NCI-H1092 (cell line): ENCODE data around the gene PVALEF.

Experiments used
- DNase-seq: peaks from one replicate; lab custom pipeline; 2025; lab: John Stamatoyannopoulos, UW

The PVALEF gene

GRCh38 chr17:81182596-81182995 lies 17.3 kb downstream of the PVALEF start:
- no peak for DNase-seq

GRCh38 chr17:81183316-81183715 lies 18.0 kb downstream of the PVALEF start:
- no peak for DNase-seq

DNA sequence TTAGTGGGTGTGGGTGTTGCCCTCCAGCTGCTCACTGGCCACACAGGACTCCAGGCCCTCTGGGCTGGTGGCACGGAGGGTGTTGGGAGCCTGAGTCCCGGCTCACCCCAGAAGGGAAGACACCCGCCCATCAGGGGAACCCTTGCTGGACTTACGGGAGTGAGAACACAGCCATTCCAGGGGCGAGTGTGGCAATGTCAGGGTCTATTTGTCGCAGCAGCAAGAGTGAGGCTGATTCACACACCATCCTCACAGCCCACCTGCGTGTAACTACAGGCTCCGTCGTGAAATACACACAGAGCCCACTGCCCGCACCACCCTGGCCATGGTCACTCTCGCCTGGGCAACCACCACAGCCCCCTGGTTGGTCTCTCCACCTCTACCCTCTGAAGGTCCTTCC lies 18.5 kb downstream of the PVALEF start:
- DNase-seq, result no peak

- DNase-seq, result no peak
Measured at GRCh38 chr17:81184555-81184954, 19.2 kb downstream of the PVALEF start.

GRCh38 chr17:81186203-81186602 lies 20.9 kb downstream of the PVALEF start:
- no peak for DNase-seq

DNA sequence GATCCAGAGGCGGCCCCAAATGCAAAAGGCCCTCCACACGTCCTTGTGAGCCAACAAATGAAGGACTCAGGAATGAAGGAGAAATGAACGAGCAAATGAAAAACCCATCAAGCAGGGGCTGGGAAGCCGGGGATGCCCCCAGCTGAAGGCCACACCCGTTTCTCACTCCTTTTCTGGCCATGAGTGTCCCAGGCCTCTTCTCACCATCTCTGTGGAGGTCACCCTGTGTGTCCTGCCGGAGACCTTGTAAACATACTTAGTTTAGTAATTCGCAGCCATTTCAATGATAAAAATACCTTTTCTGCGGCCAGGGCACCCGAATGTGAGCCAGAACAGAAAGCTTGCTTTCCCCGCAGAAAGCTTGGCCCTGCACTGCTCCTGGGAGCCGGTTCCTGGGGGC lies 21.8 kb downstream of the PVALEF start:
- DNase-seq, result no peak

DNA sequence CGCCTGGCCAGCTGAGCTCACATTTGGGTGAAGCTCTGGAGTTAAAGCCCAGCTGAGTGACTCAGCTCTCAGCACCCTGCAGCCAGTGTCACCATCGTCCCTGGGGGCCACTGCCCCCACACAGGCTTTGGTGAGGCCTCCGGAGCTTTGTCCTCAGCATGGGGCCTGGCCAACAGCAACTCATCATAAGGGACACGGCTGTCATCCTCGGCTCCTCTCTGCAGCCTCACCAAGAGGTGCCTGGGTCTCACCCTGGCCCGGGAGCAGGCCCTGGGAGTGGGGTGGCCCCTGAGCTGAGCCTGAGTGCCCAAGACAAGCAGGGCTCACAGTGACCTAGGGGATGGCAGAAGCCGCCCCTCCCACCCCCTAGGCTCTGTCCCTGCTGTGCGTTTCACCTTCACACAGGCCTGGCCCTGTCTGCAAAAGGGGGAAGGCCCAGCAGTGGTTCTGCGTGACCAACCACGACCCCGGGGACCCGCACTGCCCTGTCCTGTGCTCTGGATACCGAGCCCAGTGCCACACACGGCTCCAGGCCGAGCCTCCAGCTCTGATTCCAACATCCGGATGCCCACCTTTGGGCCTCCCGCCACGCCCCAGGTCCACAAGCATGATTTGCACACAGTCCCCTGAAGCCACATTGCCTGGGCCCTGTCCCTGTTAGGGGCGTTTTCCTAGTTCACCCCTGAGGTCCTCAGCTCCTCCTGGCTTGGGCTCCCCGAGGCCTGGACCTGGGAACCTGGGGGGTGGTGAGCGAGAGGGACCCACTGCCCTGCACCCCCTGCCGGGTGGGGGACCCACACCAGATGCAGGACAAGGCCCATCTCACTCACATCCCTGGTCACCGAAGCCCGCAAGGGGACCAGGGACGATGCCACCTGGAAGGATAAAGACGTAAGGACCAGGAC lies 22.5 kb downstream of the PVALEF start:
- no peak for DNase-seq

- no peak for DNase-seq
Measured at GRCh38 chr17:81188491-81188840, 23.2 kb downstream of the PVALEF start.

DNA sequence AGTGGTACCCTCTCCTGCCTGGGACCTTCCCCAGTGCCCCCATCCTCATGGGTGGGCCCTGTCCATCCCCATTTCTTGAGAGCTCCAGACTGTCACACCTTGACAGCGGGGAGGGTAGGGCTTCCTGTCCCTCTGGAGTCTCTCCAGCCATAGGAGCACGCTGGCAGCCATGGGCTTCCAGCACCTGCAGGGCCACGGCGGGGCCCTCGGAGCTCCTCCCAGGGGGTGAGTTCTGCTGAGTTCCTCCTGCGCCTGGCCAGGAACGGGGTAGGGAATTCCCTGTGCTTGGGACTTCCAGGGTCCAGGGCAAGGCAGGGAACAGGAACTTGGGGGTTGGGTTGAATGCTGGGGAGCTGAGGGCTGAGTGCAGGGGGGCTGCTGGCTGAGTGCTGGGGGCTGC lies 23.7 kb downstream of the PVALEF start:
- no peak for DNase-seq

GRCh38 chr17:81189670-81190530 lies 24.6 kb downstream of the PVALEF start:
- no peak for DNase-seq

- DNase-seq, result no peak
Measured at GRCh38 chr17:81190591-81190990, 25.3 kb downstream of the PVALEF start.

DNA sequence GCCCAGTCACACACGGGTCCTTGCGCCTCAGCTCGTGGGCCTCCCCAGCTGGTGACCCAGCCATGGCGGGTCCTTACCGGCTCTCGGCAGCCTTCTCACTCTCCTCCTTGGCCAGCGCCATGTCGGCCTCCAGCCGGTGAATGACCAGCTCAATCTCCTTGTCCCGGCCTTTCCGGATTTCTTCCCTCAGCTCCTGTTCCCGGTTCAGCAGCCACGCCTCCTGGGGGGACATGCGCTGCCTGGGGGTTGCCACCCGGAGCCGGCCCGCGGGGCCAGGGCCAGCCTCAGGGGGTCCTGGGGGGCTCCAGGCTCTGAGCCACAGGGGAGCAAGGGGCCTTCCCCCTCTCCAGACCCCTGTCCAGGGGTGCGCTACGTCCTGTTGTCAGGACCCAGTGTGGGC lies 25.8 kb downstream of the PVALEF start:
- DNase-seq, result no peak

DNA sequence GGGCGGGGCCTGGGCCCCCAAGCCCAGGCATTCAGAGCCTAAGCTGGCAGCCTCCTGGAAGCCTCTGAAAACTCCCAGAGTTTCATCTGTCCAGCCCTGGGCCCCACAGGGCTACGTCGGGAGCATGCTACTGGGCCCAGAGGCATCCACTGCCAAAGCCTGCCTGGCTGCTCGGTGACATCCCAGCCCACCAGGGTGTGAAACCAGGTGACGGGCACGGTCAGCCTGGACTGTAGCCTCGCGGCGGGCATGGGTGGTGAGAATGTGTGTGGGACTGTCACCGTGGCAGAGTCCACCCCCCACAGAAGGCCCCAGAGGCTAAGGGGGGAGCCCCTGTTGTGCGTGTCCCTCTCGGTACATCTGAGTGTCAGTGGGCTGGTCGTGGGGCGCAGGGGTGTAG lies 26.3 kb downstream of the PVALEF start:
- DNase-seq, result no peak

GRCh38 chr17:81192386-81193050 lies 27.2 kb downstream of the PVALEF start:
- no peak for DNase-seq

GRCh38 chr17:81193051-81193410 lies 27.7 kb downstream of the PVALEF start:
- no peak for DNase-seq

- no peak for DNase-seq
Measured at GRCh38 chr17:81193470-81194224, 28.3 kb downstream of the PVALEF start.

DNA sequence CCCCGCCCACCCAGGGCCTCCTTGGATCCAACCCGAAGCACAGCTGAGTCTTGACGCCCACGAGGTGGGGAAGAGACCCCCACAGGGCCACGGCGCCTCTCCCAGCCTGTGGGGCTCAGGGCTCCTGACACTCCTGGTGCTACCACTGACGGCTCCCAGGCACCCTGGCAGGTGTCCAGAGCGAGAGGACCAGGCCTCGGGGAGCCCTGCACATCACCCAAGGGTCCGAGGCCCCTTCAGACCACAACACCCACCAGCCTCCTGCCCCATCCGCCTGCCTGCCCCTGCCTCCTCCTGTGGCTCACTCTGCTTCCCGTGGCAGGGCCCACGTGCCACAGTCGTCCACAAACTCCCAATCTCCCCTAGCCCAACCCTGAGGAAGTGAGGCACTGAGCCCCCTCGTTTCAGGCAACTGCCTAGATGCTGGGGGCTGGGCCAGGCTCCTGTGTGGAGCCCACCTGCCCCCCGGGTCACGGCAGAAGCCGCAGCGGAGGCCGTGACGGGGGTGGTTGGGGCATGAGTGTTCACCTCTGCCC lies 29.0 kb downstream of the PVALEF start:
- DNase-seq, result no peak

DNA sequence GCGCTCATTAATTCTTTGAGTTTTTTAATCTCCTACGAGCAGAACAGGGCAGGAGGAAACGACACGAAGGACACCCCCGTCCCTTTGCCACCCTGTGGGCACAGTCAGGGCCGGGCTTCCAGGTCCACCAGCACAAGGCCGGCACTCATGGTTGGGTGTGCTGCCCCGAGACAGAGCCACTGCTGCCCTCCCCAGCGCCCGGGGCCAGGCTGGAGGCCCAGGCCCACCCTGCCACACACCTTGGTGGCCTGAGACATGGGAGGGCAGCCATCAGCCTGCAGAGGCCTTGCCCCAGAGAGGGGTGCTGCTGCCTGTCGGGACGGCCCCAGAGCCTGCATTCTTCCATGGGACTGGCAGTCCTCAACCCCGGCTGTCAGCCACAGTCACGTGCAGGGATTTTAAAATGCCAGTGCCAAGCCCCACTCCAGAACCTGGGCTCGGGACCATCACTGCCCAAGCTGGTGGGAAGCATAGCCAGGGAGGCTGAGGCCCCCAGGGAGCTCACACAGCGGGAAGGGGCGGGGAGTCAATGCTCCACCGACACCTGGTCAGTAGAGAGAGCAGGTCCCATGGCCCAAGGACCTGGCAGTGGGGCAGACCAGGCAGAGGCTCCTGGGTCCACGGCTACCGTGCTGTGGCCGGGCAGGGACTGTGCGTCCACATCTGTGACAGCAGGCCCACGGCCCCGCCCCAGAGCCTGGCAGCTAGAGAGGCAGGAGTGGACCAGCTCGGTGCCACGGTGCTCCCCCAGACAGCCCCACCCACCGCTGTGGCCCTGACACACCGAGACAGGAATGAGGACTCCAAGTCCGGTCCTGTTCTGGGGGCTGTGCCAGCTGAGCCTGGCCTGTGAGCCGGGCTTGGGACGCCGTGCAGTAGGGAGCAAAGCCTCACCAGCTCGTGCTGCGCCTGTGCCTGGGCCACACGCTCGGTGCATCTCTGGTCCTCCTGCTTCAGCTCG lies 29.9 kb downstream of the PVALEF start:
- DNase-seq, result no peak

DNA sequence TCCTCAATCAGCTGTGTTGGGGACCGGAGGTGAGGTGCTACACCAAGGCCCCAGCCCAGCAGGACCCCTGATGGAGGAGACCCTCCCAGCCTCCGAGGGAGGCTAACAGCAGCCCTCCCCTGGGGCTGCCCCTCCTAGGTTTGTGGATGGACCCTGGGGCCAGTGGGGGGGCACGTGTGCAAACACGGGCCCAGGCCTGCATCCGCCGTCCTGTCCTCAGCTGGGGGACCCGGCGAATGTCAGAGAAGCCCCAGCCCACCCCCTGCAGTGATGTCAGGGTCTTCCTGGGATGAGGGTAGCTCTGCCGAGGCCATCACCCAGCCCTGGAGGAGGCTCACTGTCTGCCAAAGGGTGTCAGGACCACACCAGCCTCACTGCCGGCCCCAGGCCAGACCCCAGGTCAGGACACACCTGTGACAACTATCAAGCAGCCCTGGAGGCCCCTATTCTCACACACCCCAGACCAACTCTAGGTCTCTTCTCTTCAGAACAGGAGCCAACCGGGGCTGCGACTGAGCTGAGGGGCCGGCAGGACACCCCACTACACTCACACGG lies 30.7 kb downstream of the PVALEF start:
- no peak for DNase-seq
